H1 (cell line): ENCODE data around the gene HMCN2. TPM values are rescaled to one million over a fixed set of nuclear protein-coding genes. Genes with fewer than 3 reads are reported as not detected.

Source experiments
- CTCF ChIA-PET: fragments of 300-600 bp; sonication (Branson Sonifier 250); formaldehyde crosslinking; loops from one replicate; lab custom pipeline; 2021; ENCODE audit not compliant: partially characterized antibody; lab: Charles Lee
- POLR2A ChIA-PET: fragments of 300-600 bp; sonication (Branson Sonifier 250); formaldehyde crosslinking; loops from one replicate; lab custom pipeline; 2021; ENCODE audit warnings: inconsistent platforms; ENCODE audit not compliant: partially characterized antibody; lab: Charles Lee
- DNase-seq, 2 experiments: peaks; one replicate each; pipeline versions ENCODE4 v3.0.0 to v3.0.0-alpha.2; 2010 to 2022; ENCODE audit warnings: low spot score in 2 of 2, low read depth in 1 of 2, mixed read lengths in 1 of 2
- FAIRE-seq: peaks from 2 replicates; lab custom pipeline; 2011; peaks lifted over from hg19 to GRCh38; lab: Jason Lieb, UNC
- H2AFZ ChIP-seq: 2 replicates; pipeline ENCODE4 v1.8.1; 2012; ENCODE audit warnings: low read length, inconsistent platforms
- H2AK5ac ChIP-seq: 2 replicates; pipeline ENCODE4 v1.6.1; 2013; ENCODE audit warnings: low read depth, low read length
- H2BK120ac ChIP-seq: replicated peaks from 2 replicates; pipeline ENCODE3; 2013; ENCODE audit warnings: low read depth, low read length, inconsistent platforms
- H2BK12ac ChIP-seq: 2 replicates; pipeline ENCODE4 v1.6.1; 2013; ENCODE audit warnings: low read depth, low read length
- H2BK15ac ChIP-seq: 2 replicates; pipeline ENCODE4 v1.6.1; 2013; ENCODE audit warnings: low read length
- H2BK20ac ChIP-seq: 2 replicates; pipeline ENCODE4 v1.6.1; 2013; ENCODE audit warnings: low read length
- H2BK5ac ChIP-seq: 2 replicates; pipeline ENCODE4 v1.6.1; 2013; ENCODE audit warnings: low read depth, low read length
- H3K14ac ChIP-seq: 2 replicates; pipeline ENCODE4 v1.6.1; 2013; ENCODE audit warnings: inconsistent platforms; ENCODE audit not compliant: insufficient read length
- H3K18ac ChIP-seq: 2 replicates; pipeline ENCODE4 v1.6.1; 2013; ENCODE audit warnings: low read length; ENCODE audit errors: extremely low read depth
- H3K23ac ChIP-seq: 2 replicates; pipeline ENCODE4 v1.6.1; 2013; ENCODE audit warnings: inconsistent platforms; ENCODE audit not compliant: insufficient read length
- H3K23me2 ChIP-seq: 2 replicates; pipeline ENCODE4 v1.6.1; 2013; ENCODE audit warnings: low read depth, low read length
- H3K27ac ChIP-seq: 2 replicates; pipeline ENCODE4 v1.6.1; 2011; ENCODE audit warnings: low read depth, low read length, inconsistent platforms
- H3K27me3 ChIP-seq, 4 experiments: replicated peaks in 1 of 4; 1 replicate in 1 of 4; 2 replicates in 3 of 4; pipeline versions ENCODE4 v1.6.1 to v1.8.1; 2011 to 2013; ENCODE audit warnings: low read length in 3 of 4, mild to moderate bottlenecking in 3 of 4, inconsistent platforms in 2 of 4, mixed read lengths in 2 of 4, moderate library complexity in 1 of 4; ENCODE audit not compliant: control insufficient read depth in 3 of 4, insufficient read depth in 3 of 4; ENCODE audit errors: extremely low read depth in 1 of 4
- H3K36me3 ChIP-seq, 4 experiments: 2 replicates each; pipeline versions ENCODE4 v1.6.1 to v1.8.1; 2011 to 2013; ENCODE audit warnings: mild to moderate bottlenecking in 4 of 4, low read length in 3 of 4, moderate library complexity in 2 of 4, control low read depth in 1 of 4, inconsistent platforms in 1 of 4; ENCODE audit not compliant: insufficient read depth in 4 of 4, control insufficient read depth in 2 of 4
- H3K4ac ChIP-seq: replicated peaks from 2 replicates; pipeline ENCODE3; 2013; ENCODE audit warnings: low read length, low read depth, mixed read lengths, inconsistent platforms; ENCODE audit not compliant: insufficient read length
- H3K4me1 ChIP-seq, 4 experiments: replicated peaks in 1 of 4; 1 replicate in 1 of 4; 2 replicates in 3 of 4; pipeline versions ENCODE4 v1.6.1 to v1.8.1; 2011 to 2013; ENCODE audit warnings: low read length in 3 of 4, inconsistent platforms in 2 of 4, mixed read lengths in 1 of 4; ENCODE audit not compliant: insufficient read depth in 4 of 4, control insufficient read depth in 3 of 4
- H3K4me2 ChIP-seq, 2 experiments: 2 replicates each; pipeline versions ENCODE4 v1.6.1 to v1.8.1; 2011 to 2013; ENCODE audit warnings: low read depth in 2 of 2, low read length in 2 of 2, control low read depth in 1 of 2, inconsistent platforms in 1 of 2, mild to moderate bottlenecking in 1 of 2; ENCODE audit not compliant: insufficient read depth in 1 of 2
- H3K4me3 ChIP-seq, 4 experiments: fragments of 200-600, 300-600 bp in 1 of 4; sonication (generic), shearing (Covaris generic), sonication (Bioruptor Twin) in 1 of 4; 2 replicates each; pipeline versions ENCODE4 v1.5.1 to v1.8.1; 2011 to 2016; ENCODE audit warnings: low read length in 4 of 4, low read depth in 3 of 4, control low read depth in 2 of 4, inconsistent platforms in 2 of 4, mild to moderate bottlenecking in 2 of 4, mixed read lengths in 1 of 4, moderate library complexity in 1 of 4; ENCODE audit not compliant: insufficient read depth in 2 of 4; ENCODE audit errors: extremely low read depth in 1 of 4
- H3K56ac ChIP-seq: replicated peaks from 2 replicates; pipeline ENCODE3; 2013; ENCODE audit warnings: low read depth, mild to moderate bottlenecking, mixed read lengths, low read length, inconsistent platforms; ENCODE audit not compliant: insufficient read length
- H3K79me1 ChIP-seq: 2 replicates; pipeline ENCODE4 v1.6.1; 2013; ENCODE audit warnings: low read depth, low read length, control low read depth
- H3K79me2 ChIP-seq, 2 experiments: 2 replicates each; pipeline versions ENCODE4 v1.6.1 to v1.8.1; 2012 to 2013; ENCODE audit warnings: low read length in 2 of 2, mild to moderate bottlenecking in 2 of 2, inconsistent platforms in 1 of 2; ENCODE audit not compliant: insufficient read depth in 2 of 2, control insufficient read depth in 1 of 2
- H3K9ac ChIP-seq, 4 experiments: replicated peaks in 1 of 4; 1 replicate in 1 of 4; 2 replicates in 3 of 4; pipeline versions ENCODE4 v1.6.1 to v1.8.1; 2011 to 2013; ENCODE audit warnings: low read depth in 3 of 4, low read length in 3 of 4, control low read depth in 2 of 4, mild to moderate bottlenecking in 2 of 4, moderate library complexity in 2 of 4, inconsistent platforms in 1 of 4; ENCODE audit errors: extremely low read depth in 1 of 4
- H3K9me3 ChIP-seq, 2 experiments: 2 replicates each; pipeline versions ENCODE4 v1.6.1 to v1.8.1; 2012 to 2013; ENCODE audit warnings: mild to moderate bottlenecking in 2 of 2, moderate library complexity in 2 of 2, control low read depth in 1 of 2, inconsistent platforms in 1 of 2, low read depth in 1 of 2, low read length in 1 of 2, mixed read lengths in 1 of 2; ENCODE audit not compliant: insufficient read depth in 2 of 2
- H4K20me1 ChIP-seq, 2 experiments: replicated peaks in 1 of 2; 2 replicates each; pipeline versions ENCODE3 to v1.8.1; 2011 to 2013; ENCODE audit warnings: inconsistent platforms in 2 of 2, low read length in 2 of 2, mild to moderate bottlenecking in 1 of 2; ENCODE audit not compliant: insufficient read depth in 2 of 2, control insufficient read depth in 1 of 2
- H4K5ac ChIP-seq: 2 replicates; pipeline ENCODE4 v1.6.1; 2013; ENCODE audit warnings: low read length, low read depth, mixed read lengths, inconsistent platforms; ENCODE audit not compliant: insufficient read length
- H4K8ac ChIP-seq: 2 replicates; pipeline ENCODE4 v1.8.0; 2013; ENCODE audit warnings: mild to moderate bottlenecking, moderate library complexity, low read length, inconsistent platforms; ENCODE audit not compliant: insufficient read depth; ENCODE audit errors: extremely low read depth
- H4K91ac ChIP-seq: replicated peaks from 2 replicates; pipeline ENCODE3; 2013; ENCODE audit warnings: low read length, mixed read lengths, inconsistent platforms; ENCODE audit not compliant: insufficient read length
- BACH1 ChIP-seq: IDR thresholded peaks from 2 replicates; pipeline ENCODE4 v1.6.1; 2012; ENCODE audit warnings: low read length, improper control_type of control experiment
- CREB1 ChIP-seq: IDR thresholded peaks from 2 replicates; pipeline ENCODE4 v1.6.1; 2012; ENCODE audit warnings: inconsistent platforms
- EZH2 ChIP-seq: fragments of 200-600 bp; sonication (generic); IDR thresholded peaks from 2 replicates; pipeline ENCODE4 v1.7.1; 2012; ENCODE audit warnings: low read depth, mild to moderate bottlenecking, moderate library complexity, low read length, inconsistent platforms; ENCODE audit not compliant: severe bottlenecking
- HDAC6 ChIP-seq: IDR thresholded peaks from one replicate; pipeline ENCODE4 v1.7.1; 2012; ENCODE audit warnings: low read depth, mild to moderate bottlenecking, inconsistent platforms, low read length, moderate library complexity
- MAFK ChIP-seq: IDR thresholded peaks from 2 replicates; pipeline ENCODE4 v1.6.1; 2012; ENCODE audit warnings: low read depth, mild to moderate bottlenecking, improper control_type of control experiment, low read length
- POLR2A ChIP-seq, 2 experiments: IDR thresholded peaks; 1 replicate in 1 of 2; 2 replicates in 1 of 2; pipeline ENCODE4 v1.6.1; 2011; ENCODE audit warnings: low read depth in 2 of 2, low read length in 2 of 2, mild to moderate bottlenecking in 2 of 2; ENCODE audit errors: control extremely low read depth in 1 of 2
- TAF7 ChIP-seq: optimal IDR thresholded peaks from 2 replicates; pipeline ENCODE3; 2011; ENCODE audit warnings: low read depth, mild to moderate bottlenecking, inconsistent platforms, low read length, moderate library complexity, borderline replicate concordance
- WGBS, 2 experiments: shearing (Covaris generic) in 1 of 2; methylation state at CpG; one replicate each; pipeline versions ENCODE4 v1.1.6 to v1.1.7; 2013 to 2015; ENCODE audit warnings: low lambda C conversion rate in 2 of 2, mixed read lengths in 2 of 2, inconsistent platforms in 1 of 2, low coverage in 1 of 2, missing lambda C conversion rate in 1 of 2; ENCODE audit not compliant: insufficient replicate concordance in 2 of 2, insufficient coverage in 1 of 2, insufficient read length in 1 of 2; ENCODE audit errors: extremely low coverage in 1 of 2, missing lambda C conversion rate in 1 of 2; 5-methylcytosine and 5-hydroxymethylcytosine counted together
- polyA plus RNA-seq, 7 experiments: library from polyadenylated mRNA; depleted of rRNA in 3 of 7; stranded (reverse) in 5 of 7; unstranded in 2 of 7; fragments of >200 nt in 5 of 7; fragments of 200-250 nt in 2 of 7; gene quantifications; 1 replicate in 5 of 7; 2 replicates in 1 of 7; 4 replicates in 1 of 7; pipeline versions ENCODE4 v1.2.1 to v1.2.3, GENCODE V29; 2011 to 2013; ENCODE audit warnings: missing spikeins in 2 of 7, mixed read lengths in 2 of 7
- total RNA-seq: library from RNA; stranded (reverse); fragmentation: NEBNext Ultra II Directional; extraction: Animal tissue kit (Norgen Biotek cat#: 25700); gene quantifications from 2 replicates; pipeline ENCODE4 v1.2.1, GENCODE V29; 2021
- TF ChIP-seq, protein P1 (sequence below): IDR thresholded peaks from 2 replicates; pipeline ENCODE4 v1.6.1; 2011; ENCODE audit warnings: low read length, improper control_type of control experiment

HMCN2 gene
- total and polyA plus RNA-seq, 2 of the 8 experiments (the other 6 are each of a cell fraction or from before 2014, with no cell fraction given) = 5.0 to 9.1 TPM

- ChIA-PET POLR2A (interaction anchor here (3.5 kb wide), 1 partner anchor 16 kb away, joined by 14 read pairs; no protein-coding TSS in a partner anchor), CTCF (interaction anchor here (1.1 to 2.6 kb wide), 2 partner anchors 8 to 10 kb away, joined by 3 to 13 read pairs; no protein-coding TSS in a partner anchor)
- DNase-seq = no peak
- Histone ChIP-seq H3K36me3 (no peaks in the 10 kb centered on the region; a peak in 1 of 8 replicates), H3K4me3 (no peak overlapping the region), H3K9me3 (no peaks in the 10 kb centered on the region), H3K79me2 (0 out of 4 replicates have a peak, but pooled peaks cover 0 to 3% of the 10 kb centered on the region in 2 experiments), H3K23me2 (peaks cover 15% of the 10 kb centered on the region), H2BK15ac (no peak overlapping the region), H2AFZ (no peak overlapping the region), H4K91ac (no peak overlapping the region), H2BK20ac (no peak overlapping the region), H3K27me3 (no peaks in the 10 kb centered on the region), H3K14ac (no peak overlapping the region), H4K20me1 (peaks cover 0 to 15% of the 10 kb centered on the region in 2 experiments), H3K56ac (no peak overlapping the region), H3K4ac (no peak overlapping the region), H2AK5ac (no peak overlapping the region), H2BK5ac (no peak overlapping the region), H4K8ac (no peak overlapping the region), H2BK120ac (no peak overlapping the region), H3K79me1 (peaks cover 10% of the 10 kb centered on the region), H2BK12ac (no peak overlapping the region), H3K4me1 (peaks cover 0 to 12% (median 6%) of the 10 kb centered on the region in 4 experiments; a peak in 4 of 7 replicates), H4K5ac (no peak overlapping the region), H3K27ac (no peak overlapping the region), H3K18ac (no peak overlapping the region), H3K9ac (no peak overlapping the region), H3K4me2 (no peak overlapping the region), H3K23ac (no peak overlapping the region)
- TF ChIP-seq, protein P1, sequence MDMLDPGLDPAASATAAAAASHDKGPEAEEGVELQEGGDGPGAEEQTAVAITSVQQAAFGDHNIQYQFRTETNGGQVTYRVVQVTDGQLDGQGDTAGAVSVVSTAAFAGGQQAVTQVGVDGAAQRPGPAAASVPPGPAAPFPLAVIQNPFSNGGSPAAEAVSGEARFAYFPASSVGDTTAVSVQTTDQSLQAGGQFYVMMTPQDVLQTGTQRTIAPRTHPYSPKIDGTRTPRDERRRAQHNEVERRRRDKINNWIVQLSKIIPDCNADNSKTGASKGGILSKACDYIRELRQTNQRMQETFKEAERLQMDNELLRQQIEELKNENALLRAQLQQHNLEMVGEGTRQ = no peak
- no peak for TF ChIP-seq HDAC6
- TF ChIP-seq BACH1 = no peak
- no peak for TF ChIP-seq CREB1
- no peak for TF ChIP-seq MAFK
- no peak for TF ChIP-seq POLR2A (IDR thresholded peaks at IDR 0.05; ENCODE audit: control extremely low read depth in 1 of 2, low read depth in 2 of 2, low read length in 2 of 2)
- TF ChIP-seq TAF7 = no peak
- no peak for TF ChIP-seq EZH2
- WGBS, 2 experiments = 86% methylated on average over 6 of the region's 8 CpGs; no CpG with 5 or more reads in 1 of the 2 experiments
- FAIRE-seq = no peak
Measured at GRCh38 chr9:130348881-130349280, 83.3 kb downstream of the HMCN2 start.
